GM15510 (cell line): ENCODE results near the gene HDAC10.

Source experiments
- POLR2A ChIP-seq: IDR thresholded peaks from 3 replicates; pipeline ENCODE4 v1.6.1; 2011; ENCODE audit warnings: borderline replicate concordance; ENCODE audit not compliant: insufficient read length; ENCODE audit errors: extremely low read depth

The HDAC10 gene

DNA sequence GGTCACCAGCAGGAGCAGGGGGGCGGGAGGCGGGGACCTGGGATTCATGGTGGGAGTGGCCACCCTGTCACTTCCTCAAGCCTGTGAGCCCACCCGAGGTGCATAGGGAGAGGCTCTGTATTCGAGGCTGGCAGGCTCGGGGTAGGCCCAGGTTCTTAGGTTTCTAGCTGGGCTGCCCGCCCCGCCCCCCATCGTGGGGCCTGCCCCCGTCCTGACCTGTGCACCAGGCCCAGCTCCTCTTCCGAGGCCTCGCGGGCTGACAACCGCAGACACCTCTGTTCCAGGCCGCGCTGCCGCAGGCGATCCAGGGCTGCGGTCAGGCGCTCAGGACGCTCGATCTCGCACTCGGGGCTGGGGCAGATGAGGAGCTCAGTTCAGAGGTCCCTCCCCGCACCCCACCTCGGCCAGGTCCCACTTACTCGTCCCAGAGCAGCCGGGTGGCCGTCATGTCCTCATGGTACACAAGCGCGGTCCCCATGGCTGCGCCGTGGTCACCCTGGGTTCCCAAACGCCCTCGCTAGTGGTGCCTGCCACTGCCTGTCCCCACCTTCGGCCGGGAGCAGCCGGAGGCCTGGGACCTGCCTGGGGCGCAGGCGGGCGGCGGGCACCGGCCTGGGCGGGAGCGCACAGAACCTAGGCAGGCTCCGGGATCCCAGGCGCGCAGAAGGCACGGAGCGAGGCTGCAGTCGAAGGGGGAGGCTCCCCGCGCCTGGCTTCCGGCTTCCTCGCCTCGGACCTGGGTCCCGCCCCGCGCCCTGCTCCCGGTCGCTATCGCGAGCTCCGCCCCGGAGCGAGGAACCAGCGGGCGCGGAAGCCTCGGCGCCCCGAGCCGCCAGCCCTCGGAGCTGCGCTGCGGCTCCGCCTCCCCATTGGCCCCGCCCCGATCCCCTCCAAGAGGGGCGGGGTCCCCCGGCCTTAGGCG lies at the start of gene HDAC10:
TSS of gene HDAC10 (minus strand) at position 711 of the 922 bp plus-strand sequence. CDS start at position 478, 233 bp downstream.
- peak; percentile 83 for TF ChIP-seq POLR2A

DNA sequence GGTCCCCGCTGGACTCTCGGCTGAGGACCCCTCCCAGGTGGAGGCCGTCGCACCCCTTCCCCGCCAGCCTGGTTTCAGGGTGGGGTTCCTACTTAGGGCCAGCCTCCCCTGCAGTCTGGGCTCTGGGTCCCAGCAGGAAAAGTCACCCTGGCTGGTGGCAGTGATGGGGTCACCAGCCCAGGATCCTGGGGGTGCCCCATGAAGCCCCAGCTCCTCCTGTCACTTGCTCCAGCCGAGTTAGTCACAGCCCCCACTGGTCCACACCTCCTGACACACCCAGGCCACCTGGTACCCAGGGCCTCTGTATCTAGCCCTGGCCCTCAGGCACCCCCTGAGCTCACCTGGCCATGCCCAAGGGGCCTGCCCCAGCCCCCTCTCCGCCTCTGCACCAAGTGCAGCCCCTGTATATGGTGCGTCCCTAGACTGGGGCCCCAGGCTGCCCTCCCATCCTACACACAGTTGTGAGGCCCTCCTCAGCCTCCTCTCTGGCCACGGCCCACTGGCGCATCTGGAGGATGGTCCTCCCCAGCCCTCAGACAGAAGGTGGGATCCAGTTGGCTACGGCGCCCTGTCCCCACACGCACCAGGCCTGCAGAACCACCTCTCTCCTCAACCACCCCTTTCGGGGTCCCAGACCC lies 49.7 kb upstream of the HDAC10 start:
- no peak for TF ChIP-seq POLR2A

DNA sequence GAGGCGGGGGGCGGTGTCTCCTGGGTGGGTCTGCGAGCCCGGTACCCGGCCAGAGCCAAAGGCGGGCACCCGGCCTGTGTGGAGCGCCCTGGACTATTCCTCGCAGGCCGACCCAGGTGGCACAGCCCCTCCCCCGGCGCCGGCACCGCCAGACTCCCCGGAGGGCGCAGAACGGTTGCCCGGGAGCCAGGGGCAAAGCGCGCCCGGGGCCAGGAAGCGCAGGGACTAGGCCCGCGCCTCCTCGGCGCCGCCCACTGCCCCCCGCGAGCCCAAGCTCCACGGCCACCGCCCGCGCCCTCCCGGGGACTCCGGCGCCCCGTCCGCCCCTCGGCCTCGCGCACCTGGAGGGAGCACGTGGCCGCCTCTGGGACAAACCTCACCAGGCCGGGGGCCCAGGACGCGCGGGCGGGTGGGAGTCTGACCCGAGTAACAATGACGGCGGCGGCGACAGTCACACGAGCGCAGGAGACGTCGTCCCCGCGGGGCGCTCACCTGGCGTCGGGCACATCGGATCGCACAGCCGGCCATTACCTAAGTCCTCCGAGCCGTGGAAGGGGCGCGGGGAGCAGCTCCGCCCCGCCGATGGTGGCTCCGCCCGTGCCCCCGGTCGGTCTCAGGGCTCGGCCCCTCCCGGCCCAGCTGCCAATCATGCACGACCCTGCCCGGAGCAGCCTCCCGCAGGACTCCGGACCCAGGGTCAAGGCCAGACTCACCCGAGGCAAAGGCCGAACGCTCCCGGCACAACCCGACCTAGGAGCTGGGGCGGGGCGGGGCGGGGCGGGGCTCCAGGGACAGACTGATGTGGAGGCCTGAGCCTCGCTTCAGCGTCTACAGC lies 48.9 kb upstream of the HDAC10 start:
- TF ChIP-seq POLR2A = no peak

GRCh38 chr22:50298937-50299784 lies 48.1 kb upstream of the HDAC10 start:
- TF ChIP-seq POLR2A = no peak

GRCh38 chr22:50298266-50298637 lies 47.2 kb upstream of the HDAC10 start:
- no peak for TF ChIP-seq POLR2A

DNA sequence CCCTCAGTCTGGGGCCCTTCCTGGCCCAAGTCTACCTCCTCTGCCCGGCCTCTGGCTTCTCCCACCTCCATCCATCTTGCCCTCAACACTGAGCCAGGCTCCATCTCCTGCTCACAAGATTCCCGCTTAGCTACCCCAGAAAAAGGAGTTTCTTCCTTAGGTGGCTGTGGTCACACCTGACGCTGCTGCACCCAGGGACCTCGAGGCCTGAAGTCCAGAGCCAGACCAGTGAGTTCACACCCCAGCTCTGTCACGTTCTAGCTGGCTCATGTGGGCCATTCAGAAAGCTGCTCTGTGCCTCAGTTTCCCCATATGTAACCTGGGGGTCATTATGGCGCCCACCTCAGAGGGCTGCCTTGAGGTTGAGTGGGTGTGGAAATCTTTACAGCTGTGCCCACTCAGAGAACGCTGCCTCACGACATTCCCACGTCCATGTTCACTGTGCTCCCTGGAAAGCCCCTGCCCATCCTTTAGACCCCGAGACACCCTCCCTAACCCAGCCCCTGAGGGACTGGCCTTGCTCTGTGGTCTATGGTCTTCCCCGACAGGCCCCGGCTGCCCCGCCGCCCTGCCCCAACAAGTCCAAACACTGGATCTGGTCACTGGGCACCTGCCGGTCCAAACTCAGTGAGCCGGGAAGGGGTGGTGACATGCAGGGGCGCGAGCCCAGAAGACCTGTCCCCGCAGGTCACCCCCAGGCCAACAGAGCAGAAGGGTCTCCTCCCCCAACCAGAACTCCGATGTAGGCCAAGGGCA lies 46.6 kb upstream of the HDAC10 start:
- TF ChIP-seq POLR2A = no peak

- no peak for TF ChIP-seq POLR2A
These were observed 45.8 kb upstream of the HDAC10 start for GRCh38 chr22:50296658-50297490.

DNA sequence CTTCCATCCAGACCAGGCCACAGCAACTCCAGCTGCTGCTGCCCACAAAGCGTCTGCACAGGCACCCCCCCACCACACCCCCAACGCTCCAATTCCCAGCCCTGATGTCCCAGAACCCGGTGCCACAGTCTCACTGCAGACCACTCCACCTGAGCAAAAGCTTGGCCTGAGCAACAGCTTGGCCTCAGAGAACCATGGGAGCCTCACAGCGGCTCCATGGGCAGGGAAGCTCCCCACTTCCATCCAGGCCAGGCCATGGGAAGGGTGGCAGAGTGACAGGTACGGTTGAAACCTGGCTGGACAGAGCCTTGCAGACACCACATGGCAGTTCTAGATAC lies 43.2 kb upstream of the HDAC10 start:
- TF ChIP-seq POLR2A = no peak

- TF ChIP-seq POLR2A = no peak
These were observed 42.6 kb upstream of the HDAC10 start for GRCh38 chr22:50293441-50294318.

GRCh38 chr22:50292643-50293440 lies 41.8 kb upstream of the HDAC10 start:
- no peak for TF ChIP-seq POLR2A
